Measurements from ENCODE around the gene RBM33. TPM values are rescaled to one million over a fixed set of nuclear protein-coding genes. Genes with fewer than 3 reads are reported as not detected.

RBM33 gene
- total and polyA plus RNA-seq, 10 of the 15 experiments (the other 5 are each of a cell fraction or from before 2014, with no cell fraction given): 4.7 to 67.2 (median 24.3) TPM

- CTCF ChIA-PET: interaction anchor here (1.4 kb wide), 1 partner anchor 11 kb away, joined by 3 read pairs; no protein-coding TSS in a partner anchor
- Histone ChIP-seq H3K4me1 (ENCODE audit: control insufficient read depth, insufficient read depth, low read length) (no peaks in the 10 kb centered on the region), H3K27ac (ENCODE audit: control insufficient read depth, insufficient read depth) (no peak overlapping the region), H4K20me1 (ENCODE audit: control insufficient read depth, insufficient read depth) (no peaks in the 10 kb centered on the region), H3K9me3 (replicated peaks; ENCODE audit: control insufficient read depth, insufficient read depth, low read length) (no peaks in the 10 kb centered on the region), H3K9ac (ENCODE audit: control insufficient read depth, insufficient read depth, low read length) (no peak overlapping the region), H3K79me2 (ENCODE audit: control insufficient read depth, insufficient read depth, low read length) (no peaks in the 10 kb centered on the region), H3K27me3 (replicated peaks in 1 of 2; ENCODE audit: control insufficient read depth in 2 of 2, insufficient read depth in 2 of 2, low read length in 1 of 2) (no peaks in the 10 kb centered on the region; a peak in 1 of 4 replicates), H3K4me2 (ENCODE audit: control insufficient read depth, insufficient read depth) (no peak overlapping the region), H3K36me3 (ENCODE audit: control insufficient read depth in 2 of 2, insufficient read depth in 2 of 2, low read length in 1 of 2) (no peaks in the 10 kb centered on the region), H2AFZ (ENCODE audit: control insufficient read depth, low read depth, low read length) (no peak overlapping the region), H3K4me3 (no peak overlapping the region)
- RAD21 ChIA-PET (ENCODE audit: unreplicated experiment): no interaction called here
- FAIRE-seq (no peak), DNase-seq (ENCODE audit: low read depth, low spot score) (no peak), ATAC-seq (no peak)
- no TSS peak for BruUV-seq (replicated peaks)
- no peak for TF ChIP-seq PKNOX1 (IDR thresholded peaks at IDR 0.05)
- TF ChIP-seq RELB (IDR thresholded peaks at IDR 0.05; ENCODE audit: low read depth): no peak
- TF ChIP-seq STAT3 (IDR thresholded peaks at IDR 0.05; ENCODE audit: low read depth, low read length): no peak
- no peak for TF ChIP-seq MYB (IDR thresholded peaks at IDR 0.05; ENCODE audit: borderline replicate concordance, low read depth, low read length)
- TF ChIP-seq NR2F1 (conservative IDR thresholded peaks at IDR 0.05): no peak
- no peak for TF ChIP-seq USF1 (IDR thresholded peaks at IDR 0.05; ENCODE audit: borderline replicate concordance, extremely low read length, insufficient read depth, low read depth, low read length)
- no peak for TF ChIP-seq BCL11A (IDR thresholded peaks at IDR 0.05; ENCODE audit: low read depth, low read length)
- TF ChIP-seq PAX5 (IDR thresholded peaks at IDR 0.05; ENCODE audit: borderline replicate concordance, low read depth, low read length): no peak
- no peak for TF ChIP-seq MTA3 (IDR thresholded peaks at IDR 0.05; ENCODE audit: borderline replicate concordance, low read length)
- no peak for TF ChIP-seq SREBF2 (IDR thresholded peaks at IDR 0.05; ENCODE audit: low read length)
- TF ChIP-seq RUNX3 (IDR thresholded peaks at IDR 0.05; ENCODE audit: low read length): no peak
- TF ChIP-seq SMAD1 (IDR thresholded peaks at IDR 0.05; ENCODE audit: low read depth, partially characterized antibody): no peak
- no peak for TF ChIP-seq PBX3 (IDR thresholded peaks at IDR 0.05; ENCODE audit: insufficient replicate concordance, low read depth, low read length)
- TF ChIP-seq SRF (IDR thresholded peaks at IDR 0.05; ENCODE audit: low read depth in 2 of 2, low read length in 2 of 2): no peak
- TF ChIP-seq NKRF (conservative IDR thresholded peaks at IDR 0.05): no peak
- POLR2A ChIA-PET: no interaction called here
- intact Hi-C loops (cut with micrococcal nuclease; ENCODE audit: unreplicated experiment) (no loop called here), in situ Hi-C loops (cut with MboI) (no loop called here)
- SMC1A ChIA-PET (ENCODE audit: uncharacterized antibody, unreplicated experiment): no interaction called here
- 43% methylated on average over 8 of the region's 8 CpGs for WGBS (ENCODE audit: insufficient coverage, insufficient replicate concordance, low lambda C conversion rate, missing lambda C conversion rate)
Measured at GRCh38 chr7:155790666-155791065, 146.2 kb downstream of the RBM33 start.
